Stimulated activated naive CD8-positive, alpha-beta T cell treated with anti-CD3 and anti-CD28 coated beads, Interleukin-15, Interleukin-2, amounts not matched to agents 100 U/mL and 50 U/mL, for 24 hours (primary cell): ENCODE measurements around the gene GSTM4.

Experiments used
- ATAC-seq: fragments of 150-1000 bp; cut with Tn5 transposase; one replicate; pipeline ENCODE4 v1.10.0; 2021
- DNase-seq: peaks from one replicate; pipeline ENCODE4 v3.0.0; 2021

Gene GSTM4

DNA sequence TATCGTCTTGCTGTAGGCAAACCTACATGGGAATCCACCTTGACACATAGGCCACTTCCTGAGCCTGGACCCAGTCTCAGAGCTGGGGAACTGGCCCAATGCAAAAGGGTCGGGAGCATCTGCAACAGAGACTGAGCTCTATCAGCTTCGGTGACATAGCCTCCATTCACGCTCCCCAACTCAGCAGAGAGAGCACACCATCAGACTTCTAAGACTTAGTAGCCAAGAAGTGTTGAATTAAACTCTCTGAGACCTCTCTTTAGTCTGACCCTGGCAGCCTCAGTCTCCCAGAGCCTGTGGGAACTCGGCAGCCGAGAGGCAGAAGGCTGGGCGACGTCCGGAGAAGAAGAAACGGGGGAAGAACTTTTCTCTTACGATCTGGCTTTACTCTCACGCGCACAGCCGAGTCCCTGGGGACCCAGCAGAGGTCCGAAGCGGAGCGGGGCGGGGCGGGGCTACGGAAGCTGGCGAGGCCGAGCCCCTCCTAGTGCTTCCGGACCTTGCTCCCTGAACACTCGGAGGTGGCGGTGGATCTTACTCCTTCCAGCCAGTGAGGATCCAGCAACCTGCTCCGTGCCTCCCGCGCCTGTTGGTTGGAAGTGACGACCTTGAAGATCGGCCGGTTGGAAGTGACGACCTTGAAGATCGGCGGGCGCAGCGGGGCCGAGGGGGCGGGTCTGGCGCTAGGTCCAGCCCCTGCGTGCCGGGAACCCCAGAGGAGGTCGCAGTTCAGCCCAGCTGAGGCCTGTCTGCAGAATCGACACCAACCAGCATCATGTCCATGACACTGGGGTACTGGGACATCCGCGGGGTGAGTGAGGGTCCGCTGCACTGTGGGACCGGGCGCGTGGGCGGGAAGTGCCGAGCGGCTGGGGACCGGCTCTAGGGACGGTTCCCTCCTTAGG, at the start of gene GSTM4:
Gene GSTM4, plus strand, starts transcription at position 485 of the 905 bp plus-strand sequence. Its CDS starts 291 bp downstream, at position 776.
- ATAC-seq, result peak; percentile 92
- peak; percentile 81 for DNase-seq

DNA sequence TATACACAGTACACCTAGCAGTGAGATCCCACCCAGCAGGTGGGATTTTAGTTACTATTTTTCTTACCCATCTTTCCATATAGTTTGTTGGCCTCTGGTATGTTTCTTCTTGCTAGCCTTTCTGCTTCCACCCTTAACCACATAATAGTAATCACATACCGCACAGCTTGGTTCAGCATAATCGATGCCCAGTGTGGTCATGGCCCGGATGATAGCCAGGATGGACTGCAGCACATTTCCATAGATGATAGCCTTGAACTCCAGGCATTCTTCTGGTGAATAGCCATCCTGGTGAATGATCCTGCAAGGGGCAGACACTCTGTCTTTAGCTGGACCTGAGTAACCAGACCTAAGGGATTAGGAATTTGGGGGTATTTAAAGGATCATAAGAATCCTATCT, 46.0 kb upstream of the GSTM4 start:
- DNase-seq (no peak), ATAC-seq (no peak)

DNA sequence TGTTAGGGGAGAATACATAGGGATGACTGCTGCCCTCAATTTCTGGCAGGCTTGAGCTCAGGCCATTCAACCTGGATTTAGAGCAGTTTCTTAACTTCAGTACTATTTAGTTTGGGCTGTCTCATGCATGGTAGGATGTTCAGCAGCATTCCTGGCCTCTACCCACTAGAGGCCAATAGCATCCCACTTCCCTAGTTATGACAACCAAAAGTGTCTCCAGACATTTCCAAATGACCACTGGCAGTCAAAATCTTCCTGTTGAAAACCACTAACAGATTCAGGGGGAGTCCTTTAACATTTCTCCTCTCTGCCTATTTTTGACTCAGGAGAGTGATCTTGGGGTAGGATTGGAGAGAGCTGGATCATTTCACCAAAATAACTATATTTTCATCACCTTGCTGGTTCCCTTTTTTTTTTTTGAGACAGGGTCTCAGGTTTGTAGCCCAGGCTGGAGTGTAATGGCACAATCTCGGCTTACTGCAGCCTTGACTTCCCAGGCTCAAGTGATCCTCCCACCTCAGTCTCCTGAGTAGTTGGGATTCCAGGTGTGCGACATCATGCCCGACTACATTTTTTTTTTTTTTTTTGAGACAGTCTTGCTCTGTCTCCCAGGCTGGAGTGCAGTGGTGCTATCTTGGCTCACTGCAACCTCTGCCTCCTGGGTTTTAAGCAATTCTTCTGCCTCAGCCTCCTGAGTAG, 45.1 kb upstream of the GSTM4 start:
- DNase-seq (no peak), ATAC-seq (no peak)

DNA sequence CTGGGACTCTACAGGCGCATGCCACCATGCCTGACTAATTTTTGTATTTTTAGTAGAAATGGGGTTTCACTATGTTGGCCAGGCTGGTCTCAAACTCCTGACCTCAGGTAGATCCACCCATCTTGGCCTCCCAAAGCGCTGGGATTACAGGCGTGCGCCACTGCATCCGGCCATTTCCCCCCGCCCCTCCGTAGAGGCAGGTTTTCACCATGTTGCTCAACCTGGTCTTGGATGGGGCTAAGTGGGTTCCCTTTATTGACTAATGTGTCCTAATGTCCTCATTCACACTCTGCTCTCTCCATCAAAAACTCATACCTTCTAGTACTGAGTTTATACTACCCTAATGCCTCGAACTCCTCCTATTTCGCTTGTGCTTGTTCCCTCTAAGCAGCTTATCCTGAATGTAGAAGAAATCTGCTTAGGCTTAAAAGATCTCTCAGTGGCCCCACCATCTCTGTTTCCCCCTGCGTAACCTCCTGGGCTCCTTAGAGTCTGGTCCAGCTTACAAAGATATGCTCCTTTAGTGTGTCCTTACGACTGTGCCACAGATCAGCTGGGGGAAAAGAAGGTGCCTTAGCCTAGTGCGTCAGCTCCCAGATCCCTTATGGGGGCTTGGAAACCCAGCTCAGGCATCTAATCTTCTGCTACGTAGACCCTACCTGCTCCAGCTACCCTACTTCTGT, 44.5 kb upstream of the GSTM4 start:
- no peak for ATAC-seq

DNA sequence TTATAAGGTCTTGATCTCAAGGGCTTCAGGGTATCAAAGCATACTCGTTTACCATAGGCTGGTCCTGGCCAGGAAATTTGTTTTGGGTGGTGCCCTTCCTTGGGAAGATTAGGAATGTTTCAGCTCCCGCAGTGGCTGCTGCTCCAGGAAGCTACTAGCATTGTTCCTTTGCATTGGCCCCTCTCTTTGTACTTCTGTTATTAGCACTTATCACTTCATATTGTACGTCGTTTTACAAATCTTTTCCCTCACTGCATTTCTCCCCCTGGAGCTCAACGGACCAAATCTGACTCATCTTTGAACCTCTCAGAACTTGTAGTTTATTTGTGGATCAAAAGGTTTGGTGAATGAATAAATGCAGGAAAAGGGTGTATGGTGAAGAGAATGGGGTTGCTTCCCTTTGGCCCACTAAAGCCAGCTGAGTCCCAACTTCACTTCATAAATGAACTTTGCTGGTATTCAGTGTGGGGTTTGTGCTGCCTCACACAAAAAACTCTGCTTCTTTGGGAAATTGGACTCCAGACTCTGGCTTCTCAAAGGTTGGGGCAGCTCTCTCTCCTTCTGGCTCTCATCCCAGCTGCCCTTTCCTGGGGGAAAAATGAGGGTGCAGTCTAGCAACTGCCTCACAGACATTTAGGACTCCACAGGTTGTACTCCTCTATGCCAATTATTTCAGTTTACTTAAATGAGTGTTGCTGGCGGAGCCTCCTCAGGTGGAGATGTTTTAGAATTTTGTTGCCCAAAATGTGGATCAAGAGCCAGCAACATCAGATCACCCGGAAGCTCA, 42.3 kb upstream of the GSTM4 start:
- ATAC-seq, result no peak
- DNase-seq, result no peak

More for the DNA sequence above, 44.5 kb upstream of the GSTM4 start:
- no peak for DNase-seq

DNA sequence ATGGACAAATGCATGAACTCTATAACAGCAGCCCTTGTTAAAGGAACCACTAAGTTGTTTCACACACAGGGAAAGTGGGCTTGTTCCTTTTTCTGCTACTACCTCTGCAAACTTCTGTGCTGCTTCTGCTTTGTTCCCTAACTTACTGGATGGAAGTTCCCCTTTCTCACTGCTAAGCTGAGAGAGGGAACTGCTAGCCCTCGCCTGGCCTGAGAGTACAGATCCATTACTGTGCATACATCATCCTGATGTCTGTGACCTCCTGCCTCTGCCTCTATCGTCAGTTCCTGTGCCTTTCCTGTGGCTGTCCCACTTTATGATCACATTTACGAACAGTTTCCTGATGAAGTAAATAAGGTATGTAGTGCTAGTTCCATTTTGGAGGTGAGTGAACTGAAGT, 40.0 kb upstream of the GSTM4 start:
- DNase-seq, result no peak
- ATAC-seq, result no peak

DNA sequence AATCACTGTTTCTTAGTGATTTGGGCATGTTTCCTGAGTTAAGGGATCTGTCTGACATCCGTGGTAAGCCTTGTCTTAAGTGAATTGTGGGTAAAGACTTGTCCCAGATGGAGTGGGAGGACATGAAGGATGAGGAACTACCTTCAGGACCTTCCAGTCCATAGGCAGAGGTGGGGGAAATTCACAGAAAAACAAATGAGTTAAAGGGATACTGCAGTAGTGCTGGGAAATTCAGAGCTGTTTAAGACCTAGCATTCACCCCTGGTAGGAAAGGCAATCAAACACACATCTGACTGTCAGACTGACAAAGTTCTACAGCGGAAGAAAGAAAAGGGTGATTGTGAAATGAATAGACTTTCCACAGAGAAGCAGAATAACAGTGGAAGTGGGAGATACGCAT, 39.5 kb upstream of the GSTM4 start:
- no peak for DNase-seq
- no peak for ATAC-seq

DNA sequence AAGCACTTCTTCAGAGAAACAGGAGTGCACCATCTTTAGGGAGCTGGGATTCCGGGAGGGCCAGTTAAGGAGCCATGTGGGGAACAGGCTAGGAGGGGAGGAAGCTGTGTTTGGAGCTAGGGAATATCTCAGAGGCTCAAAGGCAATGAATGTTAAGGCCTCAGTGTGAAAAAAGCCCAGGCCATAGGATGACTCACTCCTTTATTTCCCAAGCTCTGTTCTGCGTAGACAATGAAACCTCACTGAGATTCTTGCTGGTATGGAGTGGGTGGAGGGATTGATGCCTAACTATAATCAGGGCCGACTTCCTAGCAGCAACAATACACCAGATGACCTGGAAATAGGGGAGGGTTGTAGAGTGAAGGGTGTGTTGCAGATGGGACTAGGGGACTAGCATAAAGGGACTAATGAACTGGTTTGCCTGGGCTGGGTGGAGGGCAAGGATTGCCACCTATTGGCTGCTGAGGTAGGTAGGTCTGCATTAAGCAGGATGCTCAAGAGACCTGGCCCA, 38.6 kb upstream of the GSTM4 start:
- ATAC-seq, result peak; percentile 7

DNA sequence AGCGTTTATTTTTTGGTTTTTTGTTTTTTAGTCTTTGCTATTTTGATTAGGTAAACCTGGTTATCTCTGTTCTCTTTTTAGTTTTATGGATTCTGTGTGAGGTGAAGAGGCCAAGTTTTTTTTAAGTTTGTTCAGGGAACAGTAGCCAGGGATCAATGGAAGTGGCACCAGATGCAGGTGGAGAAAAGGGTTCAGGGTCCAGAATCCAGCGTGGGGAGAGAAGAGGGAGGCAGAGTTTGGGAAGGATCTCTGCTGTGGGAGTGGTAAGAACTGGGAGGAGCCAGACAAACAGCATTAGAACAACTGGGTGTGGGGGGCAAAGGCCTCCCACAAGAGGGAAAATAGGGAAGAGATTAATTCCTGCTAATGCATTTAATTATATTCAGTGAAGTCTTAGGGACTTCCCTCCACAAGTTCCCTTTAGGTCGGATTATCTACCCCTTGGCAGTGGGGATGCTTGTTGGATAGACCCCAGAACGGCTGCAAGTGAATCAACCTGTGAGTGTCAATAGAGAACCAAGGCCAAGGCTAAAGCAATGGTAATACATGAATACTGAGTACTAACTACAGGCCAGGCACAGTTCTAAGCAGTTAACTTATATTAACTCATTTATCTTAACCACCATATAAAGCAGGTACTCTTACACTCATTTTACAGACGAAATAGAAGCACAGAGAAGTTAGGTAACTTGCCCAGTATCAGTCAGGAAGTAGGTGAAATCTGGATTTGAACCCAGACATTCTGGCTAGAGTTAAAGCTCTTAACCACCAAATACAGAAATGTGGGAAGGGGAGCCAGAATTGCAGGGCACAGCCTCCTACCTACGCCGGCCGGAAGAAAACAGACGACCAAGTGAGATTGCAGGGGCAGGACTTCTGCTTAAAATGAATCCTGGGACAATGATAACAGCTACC, 37.0 kb upstream of the GSTM4 start:
- no peak for DNase-seq
- no peak for ATAC-seq

More for the DNA sequence above, 38.6 kb upstream of the GSTM4 start:
- no peak for DNase-seq

DNA sequence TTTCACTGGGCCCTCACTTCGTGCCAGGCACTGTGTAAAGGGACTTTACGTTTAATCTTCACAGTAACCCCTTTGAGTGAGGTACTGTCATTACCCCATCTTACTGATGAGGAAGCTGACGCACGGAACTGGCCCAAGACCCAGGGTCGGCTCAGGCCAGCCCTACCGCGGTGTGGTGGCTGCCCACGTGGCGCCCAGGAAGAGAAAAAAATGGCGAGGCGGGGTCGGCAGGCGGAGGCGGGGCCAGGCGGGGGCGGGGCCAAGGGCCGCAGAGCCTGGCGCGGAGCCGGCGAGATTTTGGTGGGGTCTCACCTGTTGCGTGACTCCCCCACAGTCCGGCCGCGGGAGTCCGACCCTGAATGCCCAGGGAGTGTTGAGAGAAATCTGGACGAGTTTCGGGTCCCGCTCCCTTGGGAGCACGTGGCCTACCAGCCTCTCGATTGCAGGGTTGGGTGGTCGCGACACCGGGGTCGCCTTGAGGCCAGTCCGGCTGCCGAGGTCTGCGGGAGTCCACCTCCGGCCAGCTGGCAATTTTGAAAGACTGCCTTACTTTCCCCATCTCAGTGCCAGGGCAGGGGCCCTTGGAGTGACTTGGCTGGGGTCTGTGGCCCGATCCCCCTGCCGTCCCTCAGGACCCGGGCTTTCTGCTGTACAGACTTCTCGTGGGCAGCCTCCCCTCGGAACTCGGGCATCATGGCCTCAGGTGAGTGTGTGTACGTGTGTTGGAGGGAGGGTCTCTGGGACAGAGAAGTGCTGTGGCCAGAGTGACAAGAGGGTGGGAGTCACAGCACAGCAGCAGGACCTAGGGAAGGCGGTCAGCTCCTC, 36.1 kb upstream of the GSTM4 start, which contains the start of the genes AMPD2 and GNAT2:
Gene AMPD2, plus strand, starts transcription at position 262 of the 825 bp plus-strand sequence. CDS start 1,339 bp downstream, outside the sequence.
Gene GNAT2, minus strand, starts transcription at position 41 of the 825 bp plus-strand sequence. CDS start 6,746 bp downstream, outside the sequence.
- DNase-seq (peak; percentile 86), ATAC-seq (peak; percentile 42)

DNA sequence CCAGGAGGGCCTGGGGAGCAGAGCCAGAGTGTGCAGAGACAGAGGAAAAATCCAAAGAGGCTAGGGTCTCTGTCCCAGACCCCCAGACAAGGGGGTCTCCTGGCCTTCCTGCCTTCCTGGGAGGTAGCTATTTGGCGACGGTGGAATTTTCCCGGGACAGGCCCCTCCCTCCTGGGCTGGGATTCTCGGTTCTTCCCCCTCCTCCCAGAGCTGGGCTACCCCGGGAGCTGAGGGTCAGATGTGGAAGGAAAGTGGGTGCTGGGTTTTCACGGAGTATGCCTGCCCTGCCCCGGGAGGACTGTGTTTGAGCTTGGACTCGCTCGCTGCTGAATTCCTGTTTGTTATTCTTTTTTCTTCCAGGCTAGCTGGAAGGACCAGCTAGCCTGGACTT, 35.5 kb upstream of the GSTM4 start:
- ATAC-seq, result no peak
- peak; percentile 36 for DNase-seq

DNA sequence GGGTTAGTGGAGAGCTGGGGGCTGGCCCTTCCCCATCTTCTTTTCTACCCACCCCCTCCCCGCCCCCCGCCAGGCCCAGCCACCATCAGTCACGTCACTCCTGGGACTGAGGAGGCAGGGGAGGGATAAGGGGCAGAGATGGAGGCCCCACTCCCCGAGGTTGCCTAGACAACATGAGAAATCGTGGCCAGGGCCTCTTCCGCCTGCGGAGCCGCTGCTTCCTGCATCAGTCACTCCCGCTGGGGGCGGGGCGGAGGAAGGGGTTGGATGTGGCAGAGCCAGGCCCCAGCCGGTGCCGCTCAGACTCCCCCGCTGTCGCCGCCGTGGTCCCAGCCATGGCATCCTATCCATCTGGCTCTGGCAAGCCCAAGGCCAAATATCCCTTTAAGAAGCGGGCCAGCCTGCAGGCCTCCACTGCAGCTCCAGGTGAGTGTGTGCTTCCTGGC, 35.0 kb upstream of the GSTM4 start:
- DNase-seq (peak; percentile 98), ATAC-seq (peak; percentile 88)

DNA sequence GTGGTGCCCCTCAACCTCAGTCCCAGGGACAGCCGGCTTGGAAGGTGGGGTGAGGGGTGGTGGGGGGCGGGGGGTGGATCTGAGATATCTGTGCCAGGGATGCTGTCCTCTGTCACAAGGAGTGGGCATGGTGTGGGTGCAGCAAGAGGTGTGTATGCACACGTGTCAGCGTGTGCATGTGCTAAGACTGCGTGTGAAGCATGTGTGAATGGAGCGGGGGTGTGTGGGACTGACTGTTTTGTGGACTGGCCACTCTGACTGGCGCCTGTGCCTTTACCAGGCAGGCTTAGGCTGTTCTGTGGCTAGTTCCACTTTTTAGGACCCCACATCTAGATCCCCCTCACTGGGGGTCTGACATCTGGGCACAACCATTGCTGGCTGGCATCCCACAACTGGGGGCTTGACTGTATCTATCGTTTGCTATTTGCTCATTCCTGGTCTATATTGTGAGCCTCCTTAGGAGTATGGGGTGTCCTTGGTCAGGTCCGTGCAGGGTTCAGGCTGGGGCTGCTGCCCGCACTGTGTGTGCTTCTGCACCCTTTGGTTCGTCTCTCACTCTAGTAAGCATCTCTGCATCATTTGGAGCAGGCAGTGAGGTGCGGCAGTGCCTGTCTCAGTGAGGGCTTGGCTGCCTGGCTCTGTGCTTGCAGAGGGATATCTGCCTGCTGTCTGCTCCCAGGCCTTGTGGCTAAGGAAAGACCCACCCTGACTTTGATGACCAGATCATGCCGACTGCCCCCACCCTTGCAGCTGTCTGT, 34.3 kb upstream of the GSTM4 start:
- DNase-seq, result no peak
- no peak for ATAC-seq

DNA sequence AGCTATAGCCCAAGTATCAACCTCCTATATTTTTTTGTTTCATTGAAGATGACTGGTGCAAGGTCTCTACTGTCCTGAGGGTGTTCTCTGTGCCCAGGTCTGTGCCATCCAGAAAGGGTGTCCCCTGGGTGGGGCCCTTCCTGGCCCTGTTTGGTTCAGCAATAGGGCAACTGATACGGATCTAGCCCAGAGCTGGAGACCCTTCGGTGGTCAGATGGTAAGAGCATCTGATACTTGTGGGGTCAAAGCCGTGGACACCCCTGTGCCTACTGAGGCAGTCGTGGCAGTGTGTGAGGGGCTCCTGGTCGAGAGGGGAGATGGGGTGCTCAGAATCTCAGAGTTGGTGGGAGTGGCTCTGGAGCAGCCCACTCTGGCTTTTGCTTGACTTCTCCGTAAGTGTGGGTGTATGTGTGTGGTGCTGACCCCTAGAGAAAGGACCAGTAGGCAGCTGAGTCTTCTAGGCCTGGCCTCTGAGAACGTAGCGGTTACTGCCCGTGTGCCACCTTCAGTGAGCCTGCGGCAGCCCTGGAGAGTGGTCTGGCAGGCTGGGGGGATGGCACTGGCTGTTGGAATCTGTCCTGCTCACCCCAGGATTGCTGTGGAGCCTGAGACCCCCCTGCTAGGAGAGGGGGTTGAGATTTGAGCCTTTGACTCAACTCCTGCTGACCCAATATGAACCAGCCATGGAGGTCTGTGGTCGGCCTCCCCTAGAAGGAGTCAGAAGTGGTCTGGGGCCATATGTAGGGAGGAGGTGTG, 33.6 kb upstream of the GSTM4 start:
- no peak for ATAC-seq
- no peak for DNase-seq

DNA sequence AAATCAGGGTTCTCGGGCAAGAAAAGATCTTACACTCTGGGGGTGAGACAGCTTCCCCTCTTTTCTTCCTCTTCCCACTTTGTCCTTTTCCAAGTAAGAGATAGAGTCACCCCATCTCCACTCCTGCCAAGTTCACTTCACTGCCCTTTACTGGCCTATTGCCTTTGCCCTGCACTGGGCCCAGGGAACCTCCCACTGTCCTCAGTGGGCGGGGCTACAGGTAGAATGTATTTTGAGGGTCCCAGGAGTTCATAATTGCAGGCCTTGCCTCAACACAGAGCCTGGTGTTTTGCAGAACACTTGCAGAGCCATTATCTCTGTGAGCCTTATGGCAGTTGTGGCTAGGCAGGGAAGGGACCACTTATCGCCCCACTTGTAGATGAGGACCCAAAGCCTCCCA, 33.0 kb upstream of the GSTM4 start:
- DNase-seq (no peak), ATAC-seq (no peak)

DNA sequence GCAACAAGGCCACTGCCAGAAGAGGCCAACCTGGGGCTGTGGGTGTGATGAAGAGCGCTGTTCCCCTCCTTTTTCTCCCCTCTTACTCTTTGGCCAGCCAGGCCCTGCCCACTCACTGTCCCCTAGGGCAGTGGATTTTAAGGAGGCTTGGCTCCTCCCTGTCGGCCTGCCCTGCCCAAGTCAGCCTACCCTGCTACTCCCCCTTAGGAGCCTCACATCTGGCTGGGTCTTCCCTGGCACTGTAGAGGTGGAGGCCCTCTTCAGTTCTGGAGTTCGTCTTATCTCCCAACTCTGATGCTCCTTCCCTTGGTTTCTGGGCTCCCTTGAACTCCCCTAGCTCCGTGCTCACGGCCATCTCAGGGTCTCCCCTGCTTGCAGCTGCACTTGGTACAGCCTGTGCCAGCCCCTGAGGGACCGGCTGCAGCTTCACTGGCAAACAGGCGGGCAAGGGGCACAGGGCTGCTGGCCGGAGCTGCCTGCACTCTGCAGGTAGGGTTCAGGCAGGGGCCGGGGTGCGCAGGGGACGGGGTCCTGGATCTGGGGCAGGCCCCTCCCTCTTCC, 32.2 kb upstream of the GSTM4 start:
- DNase-seq (no peak), ATAC-seq (no peak)

DNA sequence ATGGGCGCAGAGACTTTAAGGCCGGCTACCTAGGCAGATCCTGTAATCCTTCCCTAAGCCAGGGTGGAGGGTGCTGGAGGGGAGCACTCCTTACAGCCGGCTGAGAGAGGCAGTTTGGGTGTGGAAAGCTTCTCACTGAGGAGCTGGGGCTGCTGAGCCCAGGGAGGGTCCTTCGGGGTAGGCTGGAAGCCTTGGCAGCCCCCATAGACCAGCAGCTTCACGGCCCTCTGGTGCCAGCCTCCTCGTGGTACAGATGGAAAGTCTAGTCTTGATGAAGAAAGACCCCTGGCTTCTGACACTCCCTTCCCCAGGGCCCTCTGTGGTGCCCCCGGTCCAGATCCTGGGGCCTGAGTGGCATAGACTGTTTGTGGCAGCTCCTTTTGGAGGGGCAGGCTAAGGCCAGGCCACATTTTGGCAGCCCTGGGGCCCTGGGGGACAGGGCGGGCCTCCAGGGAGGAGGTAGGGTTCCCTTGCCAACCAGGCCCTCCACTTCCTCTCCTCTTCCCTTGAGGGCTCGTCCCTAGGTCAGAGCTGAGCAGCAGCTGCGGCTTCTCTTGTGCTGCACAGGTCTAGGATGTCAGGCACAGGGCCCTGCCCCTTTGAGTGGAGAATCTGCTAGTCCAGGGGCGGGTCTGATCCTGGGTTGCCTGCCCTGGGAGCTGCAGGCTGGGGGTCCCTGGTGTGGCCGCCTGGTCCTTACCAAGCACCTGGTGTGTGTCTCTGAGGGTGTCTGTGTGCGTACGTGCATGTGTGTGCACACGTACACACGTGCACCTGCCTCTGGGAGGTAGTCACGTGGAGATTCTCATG, 31.5 kb upstream of the GSTM4 start:
- DNase-seq, result no peak

More for the DNA sequence above, 31.5 kb upstream of the GSTM4 start:
- no peak for ATAC-seq
